HG02885 (cell line): ENCODE data around the gene FMNL2.

Source experiments
- ATAC-seq: cut with Tn5 transposase; IDR thresholded peaks from one replicate; pipeline ENCODE4 v1.9.1; 2021; ENCODE audit warnings: mild to moderate bottlenecking; ENCODE audit not compliant: unreplicated experiment, poor library complexity

The FMNL2 gene

DNA sequence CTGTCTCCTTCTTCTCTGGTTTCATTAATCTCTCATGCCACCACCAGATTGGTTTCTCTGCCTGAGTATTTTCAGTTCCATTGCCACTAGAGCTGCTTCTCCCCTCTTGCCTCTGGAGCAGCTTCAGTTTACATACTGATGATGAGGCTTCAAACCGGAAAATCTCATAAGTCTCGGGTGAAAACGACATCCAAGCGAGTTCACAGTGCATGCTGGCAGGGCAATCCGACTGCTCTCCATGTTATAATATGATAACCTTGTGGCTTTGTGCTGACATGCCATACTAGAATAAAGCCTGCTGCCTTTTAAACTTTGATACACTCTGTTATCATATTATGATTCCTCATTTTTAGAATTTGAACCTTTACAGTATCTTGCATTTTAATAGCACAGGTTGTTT lies 228.8 kb downstream of the FMNL2 start:
- ATAC-seq, result no peak

DNA sequence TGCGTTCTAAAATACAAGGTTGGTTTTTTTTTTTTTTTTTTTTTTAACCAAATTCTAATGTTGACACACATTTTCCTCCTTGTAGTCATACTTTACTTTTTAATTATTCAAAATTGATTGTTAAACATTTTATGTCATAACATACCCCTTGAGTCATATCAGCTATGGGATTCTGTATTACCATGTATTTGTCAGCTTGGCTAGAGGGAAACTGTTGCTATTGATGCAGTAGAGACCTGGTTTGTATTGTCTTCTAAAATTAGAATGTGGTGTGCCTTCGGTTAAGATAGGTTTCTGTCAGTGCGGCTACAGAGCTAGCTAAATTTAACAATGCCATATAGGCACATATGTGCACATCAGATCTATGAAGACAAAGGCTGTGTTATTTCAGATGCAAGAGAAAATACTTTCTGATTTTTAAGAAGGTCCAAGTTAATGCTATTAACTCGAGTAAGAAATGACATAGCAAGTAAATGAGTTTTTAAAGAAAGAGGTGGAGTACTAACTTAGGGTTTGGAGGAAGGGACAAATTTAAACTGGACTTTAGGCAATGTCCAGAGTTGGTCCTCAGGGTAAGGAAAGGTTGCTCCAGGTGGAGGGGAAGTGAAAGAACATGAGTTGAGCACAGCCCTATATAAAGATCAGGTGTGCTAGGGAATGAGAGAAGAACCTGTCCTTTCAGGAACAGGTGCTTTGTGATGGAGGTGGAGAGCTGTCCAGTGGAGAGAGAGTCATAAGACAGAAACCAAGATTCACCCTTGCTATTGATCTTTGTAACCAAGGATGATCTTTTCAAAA lies 230.0 kb downstream of the FMNL2 start:
- peak; percentile 91 for ATAC-seq

DNA sequence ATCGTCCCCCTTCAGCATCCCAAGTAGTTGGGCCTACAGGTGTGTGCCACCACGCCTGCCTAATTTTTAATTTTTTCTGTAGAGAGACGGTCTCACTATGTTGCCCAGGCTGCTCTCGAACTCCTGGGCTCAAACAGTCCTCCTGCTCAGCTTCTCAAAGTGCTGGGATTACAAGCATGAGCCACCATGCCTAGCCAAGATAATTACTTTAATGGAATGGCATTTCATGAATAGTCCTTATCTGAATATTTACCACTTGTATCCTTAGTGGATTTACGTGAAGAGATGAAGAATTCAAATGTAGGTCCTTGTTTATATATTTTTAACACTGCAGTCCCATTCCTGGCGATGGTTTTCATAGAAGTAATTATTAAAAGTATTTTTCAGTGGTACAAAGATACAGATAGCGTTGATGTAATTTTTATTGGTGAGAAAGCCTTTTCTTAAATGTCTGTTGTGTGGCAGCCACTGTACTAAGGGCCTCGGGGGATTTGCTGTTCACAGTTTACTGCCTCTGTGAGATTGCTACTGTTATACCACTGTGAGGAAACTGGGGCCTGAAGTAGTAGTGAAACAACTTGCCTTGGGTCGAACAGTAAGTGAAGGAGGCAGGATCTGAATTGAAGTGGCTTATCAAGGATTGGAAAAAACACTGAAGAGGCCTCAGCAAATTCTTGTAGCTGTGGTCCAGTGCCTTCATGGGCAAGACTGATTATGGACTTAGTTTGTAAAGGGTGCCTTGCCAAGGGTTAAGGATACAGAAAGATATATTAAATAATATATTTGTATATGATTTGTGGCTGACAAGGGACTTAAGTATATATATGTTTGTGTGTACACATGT lies 231.1 kb downstream of the FMNL2 start:
- peak; percentile 68 for ATAC-seq

GRCh38 chr2:152566728-152567069 lies 231.7 kb downstream of the FMNL2 start:
- ATAC-seq, result peak; percentile 47

GRCh38 chr2:152568531-152568930 lies 233.6 kb downstream of the FMNL2 start:
- no peak for ATAC-seq

DNA sequence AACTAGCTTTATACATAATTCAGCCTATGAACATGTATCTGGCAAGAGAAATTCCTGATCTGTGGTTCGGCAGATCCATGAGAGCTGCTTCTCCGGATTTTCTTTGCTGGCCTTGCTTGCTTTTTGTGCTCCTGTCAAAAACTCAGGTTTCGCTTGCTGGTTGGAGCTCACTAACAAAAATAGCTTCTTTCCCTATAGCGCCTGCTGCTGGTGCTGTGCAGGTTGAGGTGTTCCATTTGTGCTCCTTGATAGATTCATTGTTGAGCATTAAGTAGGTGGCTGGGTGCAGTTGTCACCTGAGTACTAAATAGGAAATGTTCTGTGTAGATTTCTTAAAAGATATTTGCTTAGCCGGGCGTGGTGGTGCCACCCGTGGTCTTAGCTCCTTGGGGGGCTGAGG lies 234.2 kb downstream of the FMNL2 start:
- ATAC-seq, result no peak

DNA sequence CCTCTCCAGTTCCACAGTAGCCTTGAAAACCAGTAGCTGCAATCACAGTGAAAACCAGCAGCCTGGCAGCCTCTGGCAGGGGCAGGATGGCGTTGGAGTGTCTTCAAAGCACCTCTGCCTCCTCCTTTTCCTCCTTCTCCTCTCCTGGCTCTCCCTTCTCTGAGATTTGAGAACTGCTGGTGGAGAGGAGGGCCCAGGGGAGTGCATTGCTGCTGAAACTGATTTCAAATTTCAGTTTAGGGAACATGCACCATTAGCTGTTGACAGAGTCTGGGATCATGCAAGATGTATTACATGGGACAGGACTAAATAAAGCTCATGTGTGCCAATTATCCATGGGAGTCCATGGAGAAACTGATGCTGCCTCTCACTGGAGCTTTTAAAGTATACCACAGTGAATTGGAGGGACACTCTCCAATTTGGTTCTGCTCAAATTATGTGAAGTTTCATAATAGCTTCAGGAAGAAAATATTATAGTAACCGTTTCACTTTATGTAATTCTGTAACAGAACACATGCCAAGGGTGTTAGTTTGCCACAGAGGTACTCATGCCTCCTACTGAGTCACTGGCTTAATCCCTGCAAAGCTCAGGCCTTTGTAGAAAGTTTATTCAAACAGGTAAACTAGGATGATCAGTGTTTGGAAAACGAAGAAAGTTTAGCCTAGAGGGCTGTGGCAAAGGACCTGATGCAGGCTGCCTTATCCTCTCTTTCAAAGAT lies 236.2 kb downstream of the FMNL2 start:
- no peak for ATAC-seq

DNA sequence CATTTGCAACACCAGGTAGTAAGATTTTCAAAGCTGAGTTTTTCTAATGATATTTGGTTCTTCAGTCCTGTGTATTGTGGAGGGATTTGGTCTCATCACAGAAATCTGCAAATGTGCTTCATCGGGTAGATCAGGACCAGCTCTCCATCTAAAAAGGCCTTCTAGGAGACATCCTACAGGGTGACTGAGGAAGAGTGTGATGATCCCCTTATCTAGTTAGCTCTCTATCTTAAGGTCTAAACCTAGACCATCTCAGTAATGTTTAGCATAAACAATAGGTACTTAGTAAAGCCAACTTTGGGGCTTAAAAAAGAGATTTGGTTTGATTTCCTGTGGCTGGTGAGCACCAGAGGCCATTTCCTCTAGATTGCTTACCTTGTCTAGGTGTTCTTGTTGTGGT lies 237.1 kb downstream of the FMNL2 start:
- no peak for ATAC-seq

DNA sequence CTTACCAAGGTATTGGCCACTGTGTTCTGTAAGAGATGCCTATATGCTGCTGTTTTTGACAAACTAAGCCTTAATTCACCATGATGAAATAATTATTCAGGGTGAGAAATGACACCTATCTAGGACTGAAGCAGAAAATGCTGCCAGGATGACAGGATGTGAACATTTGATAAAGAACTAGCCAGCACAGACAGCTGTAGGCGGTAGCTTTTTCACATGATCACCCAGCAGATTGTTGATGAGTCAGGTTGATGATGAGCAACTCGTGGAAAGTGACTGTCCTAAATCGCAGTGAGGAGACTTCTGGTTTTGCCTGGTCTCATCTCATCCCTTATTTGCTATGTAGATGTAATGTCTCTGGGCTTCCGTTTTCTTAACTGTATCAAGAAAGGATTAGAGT lies 238.2 kb downstream of the FMNL2 start:
- peak; percentile 99 for ATAC-seq

GRCh38 chr2:152577579-152577978 lies 242.6 kb downstream of the FMNL2 start:
- ATAC-seq, result no peak

DNA sequence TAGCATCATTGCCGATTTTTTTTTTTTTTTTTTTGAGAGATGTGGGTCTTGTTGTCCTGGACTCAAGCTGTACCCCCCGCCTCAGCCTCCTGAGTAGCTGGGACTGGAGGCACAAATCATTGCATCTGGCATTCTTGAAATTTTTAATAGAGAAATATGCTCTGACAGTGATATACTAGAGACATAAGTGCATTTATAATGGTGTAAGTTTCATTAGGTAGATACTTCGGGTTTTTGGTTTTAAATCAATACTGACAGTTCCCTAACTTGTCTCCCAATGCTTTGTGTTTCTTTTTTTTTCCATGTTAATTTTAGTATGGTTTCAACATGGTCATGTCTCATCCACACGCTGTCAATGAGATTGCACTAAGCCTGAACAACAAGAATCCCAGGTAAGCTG lies 243.6 kb downstream of the FMNL2 start:
- ATAC-seq, result no peak

DNA sequence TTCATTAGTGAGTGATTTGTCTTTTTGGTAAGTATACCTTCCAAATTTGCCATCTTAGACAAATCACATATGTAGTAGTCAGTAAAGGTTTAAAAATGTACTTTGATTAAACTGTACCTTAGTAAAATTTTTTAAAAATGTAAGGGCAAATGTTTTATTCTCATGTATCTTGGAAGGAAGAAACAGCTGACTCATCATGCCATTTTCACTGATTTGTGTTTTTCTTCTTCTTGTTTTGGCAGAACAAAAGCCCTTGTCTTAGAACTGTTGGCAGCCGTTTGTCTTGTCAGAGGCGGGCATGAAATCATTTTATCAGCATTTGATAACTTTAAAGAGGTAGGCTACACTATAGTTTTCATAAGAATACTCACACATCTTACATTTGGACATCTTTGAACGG lies 245.7 kb downstream of the FMNL2 start:
- no peak for ATAC-seq

- no peak for ATAC-seq
These were observed 246.4 kb downstream of the FMNL2 start for GRCh38 chr2:152581360-152581759.

- no peak for ATAC-seq
These were observed 247.1 kb downstream of the FMNL2 start for GRCh38 chr2:152582081-152582480.

- ATAC-seq, result no peak
These were observed 248.7 kb downstream of the FMNL2 start for GRCh38 chr2:152583512-152584229.

- no peak for ATAC-seq
These were observed 249.3 kb downstream of the FMNL2 start for GRCh38 chr2:152584301-152584700.

GRCh38 chr2:152585830-152586484 lies 251.0 kb downstream of the FMNL2 start:
- no peak for ATAC-seq

- no peak for ATAC-seq
These were observed 252.4 kb downstream of the FMNL2 start for GRCh38 chr2:152587187-152587947.

DNA sequence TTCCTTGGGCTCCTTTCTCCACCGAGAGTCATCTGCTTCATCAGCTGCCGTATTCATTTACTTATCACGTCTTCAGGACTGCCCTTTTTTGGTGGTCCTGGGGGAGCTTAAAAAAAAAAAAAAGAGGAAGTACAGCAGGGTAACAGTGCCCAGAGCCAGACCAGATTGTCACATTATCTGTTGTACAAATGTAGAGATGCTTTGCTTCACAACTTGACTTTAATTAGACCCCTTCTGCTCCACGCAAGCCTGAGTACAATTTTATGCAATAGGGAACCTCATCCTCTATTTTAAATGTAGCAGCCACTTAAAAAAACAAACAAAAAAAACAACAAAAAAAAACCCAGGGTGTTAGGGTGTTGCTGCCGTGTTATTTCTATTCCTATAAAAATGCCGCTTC lies 254.0 kb downstream of the FMNL2 start:
- no peak for ATAC-seq
